CD4-positive, alpha-beta T cell treated with Interleukin-6 for 4 hours (primary cell): ENCODE measurements around the gene COPG2.
"Not testable (repeated sequence)": the region's sequence is repeated elsewhere in the genome, so short reads cannot be mapped to it uniquely, and the experiment has no call there.

Experiments
- DNase-seq: peaks from one replicate; pipeline ENCODE4 v3.0.0-alpha.2; 2020; ENCODE audit warnings: mixed read lengths

Gene COPG2

DNA sequence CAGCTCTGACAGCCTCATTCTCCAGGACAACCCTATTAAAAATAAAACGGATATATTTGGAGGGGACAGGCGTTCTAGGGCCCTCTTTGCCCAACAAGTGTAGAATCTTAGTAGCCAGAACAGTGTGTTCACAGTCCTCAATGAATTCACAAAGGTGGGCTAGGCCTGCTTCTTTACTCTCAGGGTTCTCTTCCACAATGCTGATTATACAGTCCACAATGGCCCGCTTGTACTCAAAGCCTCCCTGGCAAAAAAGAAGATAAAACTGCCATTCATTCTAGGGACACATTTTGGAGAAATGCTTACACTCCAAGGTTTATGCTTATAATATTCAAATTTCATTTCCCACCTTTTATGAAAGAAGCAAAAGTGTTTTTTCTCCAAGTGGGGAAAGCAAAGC, 114.1 kb downstream of the COPG2 start:
- DNase-seq, result no peak

DNA sequence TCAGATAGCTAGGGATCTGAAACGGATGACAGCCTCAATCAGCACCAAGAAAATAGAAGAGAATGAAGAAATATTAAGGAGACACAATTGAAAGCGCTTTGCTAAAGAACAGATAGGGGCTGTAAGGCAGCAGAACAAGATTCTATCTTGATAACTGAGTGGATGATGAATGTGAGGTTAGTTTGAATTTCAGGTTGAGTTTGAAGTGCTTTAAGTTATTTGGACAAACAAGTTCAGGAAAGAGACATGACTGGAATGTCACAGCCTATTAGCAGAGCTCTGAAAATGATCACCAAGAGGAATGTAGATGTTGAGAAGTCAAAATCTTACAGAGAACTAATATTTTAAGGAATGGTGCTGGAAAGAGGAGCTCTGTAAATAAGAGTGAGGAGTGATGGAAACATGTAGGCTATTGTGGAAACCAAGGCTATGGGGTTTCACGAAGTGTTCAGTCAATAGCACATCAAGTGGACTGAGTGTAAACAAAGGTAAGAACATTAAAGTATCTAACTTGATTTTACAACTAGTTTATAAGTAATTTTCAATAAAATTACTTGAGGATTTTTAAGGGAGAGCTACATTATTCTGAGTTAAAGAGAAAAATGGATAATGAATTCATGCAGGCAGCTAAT, 115.0 kb downstream of the COPG2 start:
- no peak for DNase-seq

DNA sequence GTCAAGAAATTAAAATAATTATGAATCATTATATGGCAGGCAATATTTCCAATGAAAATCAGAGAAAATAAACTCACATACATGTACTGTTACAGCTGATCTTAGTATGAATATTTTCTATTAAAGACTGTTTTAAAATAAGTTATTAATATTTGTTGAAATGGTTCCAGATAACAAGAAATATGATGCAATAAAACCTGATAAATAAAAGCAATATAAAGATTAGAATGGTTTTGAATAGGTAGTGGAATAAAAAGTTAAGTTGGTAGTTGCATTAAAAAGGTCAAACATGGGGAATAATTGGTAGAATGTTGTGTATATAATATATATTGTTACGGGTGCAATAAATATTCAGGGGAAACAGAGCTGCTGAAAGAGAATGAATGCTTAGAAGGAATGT, 124.2 kb downstream of the COPG2 start:
- DNase-seq, result no peak

DNA sequence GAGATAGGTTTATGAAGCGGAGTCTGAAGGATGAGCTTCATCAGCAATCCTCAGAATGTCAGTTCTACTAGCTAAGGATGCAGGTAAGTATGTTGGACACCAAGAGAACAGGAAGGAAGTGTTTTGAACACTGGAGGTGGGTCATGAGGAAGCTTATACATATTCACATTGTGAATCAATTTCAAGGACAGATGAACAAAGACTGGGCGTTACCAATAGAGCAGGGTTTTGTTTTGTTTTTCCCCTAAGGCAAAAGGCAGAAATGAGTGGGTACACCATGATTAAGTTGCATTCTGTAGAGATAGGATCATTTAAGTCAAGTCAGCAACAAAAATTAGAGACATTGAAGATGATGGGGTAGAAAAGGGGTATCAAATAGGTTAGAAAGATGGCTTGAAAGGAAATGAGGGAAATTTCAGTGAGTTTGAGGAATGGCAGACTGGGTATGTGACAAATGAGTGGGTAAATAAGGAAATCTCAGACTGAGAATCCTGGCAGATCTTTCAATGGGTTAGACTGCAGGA, 125.0 kb downstream of the COPG2 start:
- DNase-seq, result no peak

GRCh38 chr7:130542297-130542696, 126.3 kb downstream of the COPG2 start:
- not testable (repeated sequence) for DNase-seq

DNA sequence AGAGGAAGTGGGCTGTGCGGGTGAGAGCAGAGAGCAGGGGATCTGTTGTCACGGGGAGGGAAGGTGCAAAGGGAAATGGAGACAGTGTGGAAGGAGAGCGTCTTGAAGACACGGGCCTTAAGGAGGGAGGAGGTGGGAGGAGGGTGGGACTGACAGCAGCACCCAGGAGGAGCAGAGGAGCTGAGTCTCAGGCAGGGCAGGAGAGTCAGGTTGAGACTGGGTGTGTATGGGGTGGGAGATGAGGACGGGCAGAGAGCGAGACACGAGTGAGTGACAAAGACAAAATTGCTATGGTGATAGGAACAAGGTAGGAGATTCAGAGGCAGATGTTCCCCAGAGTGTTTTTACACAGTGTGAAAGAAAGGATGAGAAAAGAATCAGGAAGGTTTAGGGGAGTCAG, 127.3 kb downstream of the COPG2 start:
- DNase-seq, result not testable (repeated sequence)

GRCh38 chr7:130537894-130538293, 130.7 kb downstream of the COPG2 start:
- DNase-seq, result not testable (repeated sequence)

DNA sequence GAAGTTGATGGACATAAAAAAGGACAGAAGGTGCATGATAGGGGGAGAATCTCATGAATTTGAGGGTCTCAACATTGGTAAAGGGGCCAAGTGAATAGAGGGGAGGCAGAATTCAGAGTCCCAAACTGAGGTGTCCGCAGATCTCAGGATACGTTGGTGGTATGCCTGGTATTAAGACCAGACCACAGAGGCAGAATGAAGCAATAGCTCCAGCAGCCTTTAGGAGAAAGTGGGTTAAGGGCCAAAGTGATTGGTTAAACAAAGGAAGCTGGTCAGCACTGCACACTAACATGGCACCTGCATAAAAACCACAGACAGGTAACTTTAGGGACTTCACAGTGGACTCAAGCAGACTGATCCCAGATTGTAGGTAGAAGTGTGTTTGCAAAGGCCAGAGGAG, 139.1 kb downstream of the COPG2 start:
- no peak for DNase-seq

GRCh38 chr7:130527752-130528355, 140.7 kb downstream of the COPG2 start:
- DNase-seq, result not testable (repeated sequence)

DNA sequence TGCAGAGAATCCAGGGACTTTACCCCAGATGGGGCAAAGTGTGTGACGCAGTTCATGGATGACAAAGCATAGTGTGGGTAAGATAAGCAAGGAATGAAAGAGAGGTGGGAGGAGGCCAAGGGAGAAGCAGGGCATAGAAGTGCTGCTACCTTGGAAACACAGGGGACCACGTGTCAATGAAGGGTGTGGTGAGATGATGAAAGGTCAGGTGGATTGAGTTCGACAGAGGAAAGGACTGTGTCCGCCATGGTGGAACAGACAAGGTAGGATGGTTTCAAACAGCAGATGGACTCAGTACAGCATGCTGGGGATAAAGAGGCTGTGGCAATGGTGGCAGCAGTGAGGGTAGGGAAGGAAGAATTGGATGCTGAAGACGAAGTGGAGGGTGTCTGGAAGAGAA, 143.9 kb downstream of the COPG2 start:
- no peak for DNase-seq

DNA sequence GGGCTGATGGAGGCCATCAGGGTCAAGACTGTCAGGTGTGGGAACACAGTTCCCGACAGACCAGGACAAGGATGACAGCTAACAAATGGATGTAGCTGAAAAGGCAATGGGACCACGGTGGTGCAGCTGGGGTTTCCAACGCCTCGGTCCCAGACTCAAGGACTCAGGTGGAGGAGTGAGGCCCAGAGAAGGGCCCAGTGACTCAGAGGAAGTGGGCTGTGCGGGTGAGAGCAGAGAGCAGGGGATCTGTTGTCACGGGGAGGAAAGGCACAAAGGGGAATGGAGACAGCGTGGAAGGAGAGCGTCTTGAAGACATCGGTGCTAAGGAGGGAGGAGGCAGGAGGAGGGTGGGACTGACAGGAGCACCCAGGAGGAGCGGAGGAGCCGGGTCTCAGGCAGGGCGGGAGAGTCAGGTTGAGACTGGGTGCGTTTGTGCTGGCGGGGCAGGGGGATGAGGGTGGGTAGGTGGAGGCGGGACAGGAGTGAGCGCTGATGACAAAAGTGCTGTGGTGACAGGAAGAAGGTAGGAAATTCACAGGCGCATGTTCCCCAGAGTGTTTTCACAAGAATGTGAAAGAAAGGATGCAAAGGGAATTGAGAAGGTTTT, 144.9 kb downstream of the COPG2 start:
- not testable (repeated sequence) for DNase-seq

- DNase-seq, result no peak
Measured at GRCh38 chr7:130521258-130521951, 147.1 kb downstream of the COPG2 start.

DNA sequence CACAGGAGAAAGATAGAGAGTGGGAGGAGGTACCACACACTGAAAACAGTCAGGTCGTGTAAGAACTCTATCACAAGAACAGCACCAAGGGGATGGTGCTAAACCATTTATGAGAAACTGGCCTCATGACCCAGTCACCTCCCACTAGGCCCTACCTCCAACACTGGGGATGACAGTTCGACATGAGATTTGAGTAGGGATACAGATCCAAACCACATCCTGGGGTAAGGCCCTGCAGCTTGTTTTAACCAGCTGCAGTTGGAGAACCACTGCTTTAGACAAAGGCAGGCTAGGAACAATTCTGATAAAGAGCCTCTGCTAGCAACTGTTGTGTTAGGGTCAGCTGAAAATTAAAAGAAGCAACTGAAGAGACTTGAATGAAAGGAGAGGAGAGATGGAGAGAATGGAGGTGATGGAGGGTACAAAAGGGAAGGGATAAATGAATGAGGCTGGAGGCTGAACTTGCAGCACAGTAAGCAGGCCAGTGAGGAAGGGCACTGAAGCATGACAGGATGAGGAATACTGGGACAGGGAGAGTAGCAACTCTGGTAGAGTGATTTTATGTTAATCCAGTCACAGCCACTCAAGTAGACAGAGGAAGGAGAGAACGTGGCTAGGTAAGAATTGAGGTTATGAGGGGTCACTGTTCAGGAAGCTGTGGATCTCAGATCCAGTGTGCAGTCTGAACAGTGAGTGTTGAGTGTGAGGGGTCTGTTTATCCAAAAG, 153.1 kb downstream of the COPG2 start:
- DNase-seq, result no peak

DNA sequence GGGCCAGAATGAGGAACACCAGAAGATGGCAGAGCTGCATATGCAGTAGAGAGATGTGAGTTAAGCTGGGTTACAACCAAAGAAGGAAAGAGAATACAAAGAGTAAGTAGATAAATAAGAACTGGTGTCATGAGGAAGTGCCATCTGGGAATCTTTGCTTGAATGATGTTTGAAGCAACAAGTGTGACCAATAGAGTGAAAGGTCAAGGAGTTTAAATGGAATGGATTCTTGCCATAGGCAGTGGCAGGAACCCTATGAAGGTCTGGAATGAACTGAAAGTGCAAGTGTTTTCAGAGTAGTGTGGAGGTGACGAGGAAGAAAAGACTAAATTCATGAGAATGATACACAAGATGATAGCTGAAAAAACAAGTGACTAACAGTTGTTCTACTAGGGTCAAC, 155.1 kb downstream of the COPG2 start:
- DNase-seq, result no peak

DNA sequence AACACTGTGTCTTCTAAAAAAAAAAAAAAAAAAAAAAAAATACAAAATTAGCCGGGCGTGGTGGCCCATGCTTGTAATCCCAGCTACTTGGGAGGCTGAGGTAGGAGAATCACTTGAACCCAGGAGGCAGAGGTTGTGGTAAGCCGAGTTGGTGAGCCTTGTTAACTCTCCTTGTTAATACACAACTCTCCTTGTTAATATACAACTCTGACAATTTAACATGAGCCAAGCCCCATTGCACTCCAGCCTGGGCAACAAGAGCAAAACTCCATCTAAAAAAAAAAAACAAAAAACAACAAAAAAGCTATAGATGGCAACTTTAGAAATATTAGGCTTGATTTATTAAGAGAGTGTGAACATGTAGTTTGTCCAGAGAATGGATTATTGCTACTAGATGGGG, 156.5 kb downstream of the COPG2 start:
- DNase-seq, result not testable (repeated sequence)

DNA sequence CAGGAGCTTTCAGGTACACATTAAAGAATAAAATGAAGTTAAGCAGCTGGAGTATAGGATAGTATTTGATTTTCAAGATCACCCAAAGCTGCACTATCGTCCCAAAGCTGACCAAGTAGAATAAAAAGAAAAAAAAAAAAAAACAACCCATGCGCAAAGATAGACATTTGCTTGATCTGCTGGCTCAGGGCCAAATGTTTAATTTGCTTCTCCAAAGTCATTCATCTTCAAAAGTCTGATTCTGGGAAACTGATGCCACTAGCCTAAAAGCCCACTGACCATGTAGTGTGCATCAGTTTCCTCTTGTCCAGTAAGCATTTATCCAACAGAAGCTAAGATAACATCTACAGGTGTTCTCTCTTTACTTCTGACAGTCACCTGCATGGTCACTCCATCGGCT, 162.2 kb downstream of the COPG2 start:
- DNase-seq, result no peak

GRCh38 chr7:130505753-130506152, 162.8 kb downstream of the COPG2 start:
- no peak for DNase-seq

DNA sequence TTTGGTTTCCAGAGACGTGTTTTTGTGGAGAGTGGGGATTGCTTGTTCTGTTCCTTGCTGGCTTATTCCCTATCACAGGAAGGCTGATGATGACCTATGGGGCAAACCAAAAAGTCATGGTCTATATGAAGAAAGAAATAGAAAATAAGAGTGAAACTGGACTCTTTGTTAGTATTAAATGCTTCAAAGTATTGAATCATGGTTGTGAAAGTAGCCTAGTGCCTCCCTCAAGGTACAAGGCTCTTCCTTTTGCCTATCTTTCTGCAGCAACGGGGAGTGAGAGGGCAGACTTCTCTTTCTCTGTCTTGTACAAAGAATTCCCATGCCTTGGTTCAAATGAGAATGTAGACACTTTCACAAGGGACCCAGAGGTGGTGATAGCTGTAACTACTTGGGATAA, 167.6 kb downstream of the COPG2 start:
- DNase-seq, result no peak

- DNase-seq, result no peak
Measured at GRCh38 chr7:130500463-130500862, 168.1 kb downstream of the COPG2 start.

DNA sequence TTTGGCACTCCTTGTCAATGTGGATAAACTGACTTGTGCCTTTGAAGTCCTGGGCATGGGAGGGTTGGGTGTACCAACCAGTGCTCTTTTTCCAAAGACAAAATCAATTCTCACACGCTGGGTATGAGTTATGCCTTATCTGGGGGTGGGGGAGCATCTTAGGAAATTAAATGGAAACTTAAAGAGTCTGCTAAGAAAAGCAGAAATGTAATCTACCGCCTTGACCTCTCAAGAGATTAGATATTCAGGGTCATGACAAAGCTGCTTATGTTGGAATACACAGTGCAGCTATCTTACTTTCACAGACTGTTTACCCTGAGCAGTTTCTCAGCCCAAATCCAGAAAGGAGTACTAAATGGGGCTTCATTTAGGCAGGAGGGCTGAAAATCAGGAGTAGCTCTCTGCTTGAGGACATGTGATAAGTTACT, 174.1 kb downstream of the COPG2 start:
- DNase-seq, result no peak

DNA sequence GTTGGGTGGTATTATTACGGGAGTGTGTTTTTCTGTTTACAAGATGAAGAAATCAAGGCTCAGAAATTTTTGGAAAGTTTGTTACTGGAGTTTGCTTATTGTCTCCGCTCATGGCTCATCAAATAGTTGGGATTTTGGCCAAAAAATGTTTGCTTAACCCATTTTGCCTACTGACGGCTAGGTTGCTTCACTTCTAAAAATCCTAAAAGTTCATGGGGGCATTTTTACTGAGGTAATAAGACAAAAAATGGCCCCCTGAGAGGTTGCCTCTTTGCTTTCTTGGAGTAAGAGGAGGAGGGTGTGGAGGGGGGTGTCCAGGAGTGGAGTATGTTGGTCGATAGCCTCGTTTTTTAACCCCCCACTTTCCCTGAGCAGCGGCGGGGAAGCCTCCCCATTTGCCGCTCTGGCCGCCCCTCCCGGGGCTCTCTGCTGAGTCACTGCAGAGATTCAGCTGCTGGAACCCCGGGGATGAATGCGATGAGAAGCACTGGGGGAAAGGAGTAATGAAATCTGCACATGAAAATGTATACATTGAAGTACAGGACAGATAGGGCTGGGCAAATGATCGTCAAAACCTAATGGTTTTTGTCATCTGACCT, 175.2 kb downstream of the COPG2 start:
- no peak for DNase-seq

DNA sequence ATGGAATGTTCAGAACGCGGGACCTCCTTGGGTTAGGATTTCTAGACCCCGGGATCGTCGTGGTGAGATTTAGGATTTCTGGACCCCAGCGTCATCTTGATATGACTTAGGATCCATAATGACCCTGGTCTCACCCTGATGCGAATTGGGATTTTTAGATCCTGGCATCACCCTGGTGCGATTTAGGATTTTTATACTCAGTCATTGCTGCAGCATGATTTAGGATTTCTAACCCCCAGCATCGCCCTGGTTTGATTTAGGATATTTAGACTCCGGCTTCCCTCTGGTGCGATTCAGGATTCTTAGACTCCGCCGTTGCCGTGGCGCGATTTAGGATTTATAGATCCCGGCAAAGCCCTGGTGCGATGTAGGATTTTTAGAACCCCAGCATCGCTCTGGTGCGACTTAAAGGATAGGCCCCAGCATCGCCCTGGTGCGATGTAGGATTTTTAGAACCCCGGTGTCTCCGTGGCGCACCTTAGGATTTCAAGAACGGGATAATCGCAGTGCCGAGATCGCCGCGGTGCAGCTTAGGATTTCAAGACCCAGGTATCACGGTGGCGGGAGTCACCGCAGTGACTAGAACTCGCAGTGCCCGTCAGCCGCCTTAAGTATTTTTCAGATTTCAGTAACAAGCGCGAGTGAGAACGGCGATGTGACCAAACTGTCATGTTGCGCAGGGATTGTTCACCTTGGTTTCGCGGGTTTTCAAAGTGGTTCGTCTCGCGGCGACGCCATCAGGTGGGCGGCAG, 175.8 kb downstream of the COPG2 start:
- DNase-seq, result no peak
